Transverse colon (tissue), 4 donors: ENCODE results near the gene YWHAE. TPM values are rescaled to one million over a fixed set of nuclear protein-coding genes. Genes with fewer than 3 reads are reported as not detected.
"Not testable (repeated sequence)": the region's sequence is repeated elsewhere in the genome, so short reads cannot be mapped to it uniquely, and the experiment has no call there.

Experiments used
- DNase-seq: peaks from one replicate; pipeline ENCODE4 v3.0.0-alpha.2; 2019
- H3K27ac ChIP-seq, 4 donors: fragments of 200-600 bp; sonication (generic); 2 replicates each; pipeline ENCODE4 v1.5.1; 2016 to 2018; ENCODE audit warnings: inconsistent platforms in 4 of 4
- H3K27me3 ChIP-seq: fragments of 200-600 bp; sonication (generic); 2 replicates; pipeline ENCODE4 v1.5.1; 2017; ENCODE audit warnings: inconsistent platforms
- H3K36me3 ChIP-seq, 4 donors: fragments of 200-600 bp; sonication (generic); 2 replicates each; pipeline ENCODE4 v1.5.1; 2017 to 2019; ENCODE audit warnings: inconsistent platforms in 4 of 4
- H3K4me1 ChIP-seq, 4 donors: fragments of 200-600 bp; sonication (generic); 2 replicates each; pipeline ENCODE4 v1.5.1; 2017 to 2020; ENCODE audit warnings: inconsistent platforms in 4 of 4
- H3K4me3 ChIP-seq, 4 donors: fragments of 200-600 bp; sonication (generic); 1 replicate in 1 of 4; 2 replicates in 3 of 4; pipeline versions ENCODE4 v1.5.1 to v1.6.1; 2017 to 2019; ENCODE audit warnings: inconsistent platforms in 4 of 4
- H3K9me3 ChIP-seq, 2 donors: fragments of 200-600 bp; sonication (generic); 2 replicates each; pipeline ENCODE4 v1.5.1; 2017 to 2019; ENCODE audit warnings: inconsistent platforms in 2 of 2
- EP300 ChIP-seq: sonication (generic); formaldehyde crosslinking; IDR thresholded peaks from one replicate; pipeline ENCODE4 v1.6.1; 2017; ENCODE audit warnings: antibody characterized with exemption, low read depth
- POLR2A ChIP-seq: fragments of 450-650 bp; IDR thresholded peaks from one replicate; pipeline ENCODE4 v1.6.1; 2016; ENCODE audit warnings: antibody characterized with exemption, mild to moderate bottlenecking, moderate library complexity
- POLR2AphosphoS5 ChIP-seq, 3 donors: sonication (generic); formaldehyde crosslinking; IDR thresholded peaks; one replicate each; pipeline ENCODE4 v1.6.1; 2016; ENCODE audit warnings: antibody characterized with exemption in 3 of 3
- WGBS, 2 donors: methylation state at CpG; one replicate each; pipeline ENCODE4 v1.1.5; 2018; ENCODE audit warnings: low coverage in 1 of 2; 5-methylcytosine and 5-hydroxymethylcytosine counted together
- in situ Hi-C, 4 donors: fragments of 200-750 bp; cut with MboI; loops; one replicate each; pipeline versions ENCODE4 v1.15.0 to v1.15.1; 2017; ENCODE audit warnings: low sequenced_read_pairs in 3 of 4, low pct_ligation_motif_present in 1 of 4, low pct_unique_long_range_greater_than_20kb in 1 of 4
- intact Hi-C: fragments of 100-400 bp; cut with DNase I; formaldehyde crosslinking; loops from one replicate; pipeline ENCODE4 v1.15.1; 2023; ENCODE audit warnings: low total_unique reads
- total RNA-seq, 4 donors: library from RNA; depleted of rRNA; stranded (reverse); fragments of >200 nt; gene quantifications; one replicate each; pipeline ENCODE4 v1.1.0, GENCODE V29; 2016
- TF ChIP-seq, protein P1 (sequence below), 5 experiments: fragments of 200-600 bp in 3 of 5; fragments of 450-650 bp in 2 of 5; sonication (generic) in 3 of 5; IDR thresholded peaks; 1 replicate in 2 of 5; 2 replicates in 3 of 5; pipeline ENCODE4 v1.5.1; 2016 to 2017; ENCODE audit warnings: antibody characterized with exemption in 5 of 5, inconsistent platforms in 3 of 5, mild to moderate bottlenecking in 2 of 5, moderate library complexity in 1 of 5

YWHAE gene
- total RNA-seq, 4 donors from 2014 or later: 158 to 2,397 (median 594) TPM

GRCh38 chr17:1365445-1366039 is 34.5 kb downstream of the YWHAE start:
- Histone ChIP-seq H3K27ac (peak overlapping the region; percentile 45 to 68 (median 48)), H3K4me3 (peak overlapping the region in 1 of 4 donors; percentile 8)
- in situ Hi-C loops: loop anchor here in 2 of 4 donors (10.0 kb wide), 1 partner anchor 149 kb away; the partner anchor contains the start of gene INPP5K (in 2 of the 2)

DNA sequence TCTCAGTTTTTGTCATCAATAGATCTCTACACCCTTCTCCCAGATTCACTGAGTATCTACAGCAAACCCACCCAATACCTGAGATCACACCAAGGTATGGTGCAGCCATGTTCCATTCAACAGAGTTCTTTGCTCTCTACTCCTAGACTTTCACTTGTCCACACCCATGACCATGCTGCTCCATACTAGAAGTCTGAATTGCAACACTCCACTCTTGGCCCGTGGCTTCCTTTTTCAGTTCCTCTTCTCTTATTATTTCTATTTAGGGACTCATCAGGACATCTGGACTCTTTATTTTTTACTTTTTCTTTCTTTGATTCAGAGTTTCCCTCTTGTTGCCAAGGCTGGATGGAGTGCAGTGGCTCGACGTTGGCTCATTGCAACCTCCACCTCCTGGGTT is 37.1 kb downstream of the YWHAE start:
- in situ Hi-C loops: loop anchor here in 2 of 4 donors (10.0 kb wide), 1 partner anchor 152 kb away; the partner anchor contains the start of gene INPP5K (in 2 of the 2)
- peak; percentile 42 for DNase-seq
- H3K27me3 ChIP-seq: no peaks in the 10 kb centered on the region
- H3K36me3 ChIP-seq: peaks cover 0 to 30% (median 11%) of the 10 kb centered on the region in 4 donors
- H3K4me3 ChIP-seq: no peak overlapping the region
- H3K9me3 ChIP-seq: no peaks in the 10 kb centered on the region
- intact Hi-C loops: loop anchor here (10.0 kb wide), 1 partner anchor 152 kb away; the partner anchor contains the start of gene INPP5K
- WGBS, 2 donors: 0 to 40% methylated on average over 2 to 3 of the region's 3 CpGs
- peaks cover 32 to 71% (median 44%) of the 10 kb centered on the region in 4 donors for H3K4me1 ChIP-seq
- TF ChIP-seq, protein P1, sequence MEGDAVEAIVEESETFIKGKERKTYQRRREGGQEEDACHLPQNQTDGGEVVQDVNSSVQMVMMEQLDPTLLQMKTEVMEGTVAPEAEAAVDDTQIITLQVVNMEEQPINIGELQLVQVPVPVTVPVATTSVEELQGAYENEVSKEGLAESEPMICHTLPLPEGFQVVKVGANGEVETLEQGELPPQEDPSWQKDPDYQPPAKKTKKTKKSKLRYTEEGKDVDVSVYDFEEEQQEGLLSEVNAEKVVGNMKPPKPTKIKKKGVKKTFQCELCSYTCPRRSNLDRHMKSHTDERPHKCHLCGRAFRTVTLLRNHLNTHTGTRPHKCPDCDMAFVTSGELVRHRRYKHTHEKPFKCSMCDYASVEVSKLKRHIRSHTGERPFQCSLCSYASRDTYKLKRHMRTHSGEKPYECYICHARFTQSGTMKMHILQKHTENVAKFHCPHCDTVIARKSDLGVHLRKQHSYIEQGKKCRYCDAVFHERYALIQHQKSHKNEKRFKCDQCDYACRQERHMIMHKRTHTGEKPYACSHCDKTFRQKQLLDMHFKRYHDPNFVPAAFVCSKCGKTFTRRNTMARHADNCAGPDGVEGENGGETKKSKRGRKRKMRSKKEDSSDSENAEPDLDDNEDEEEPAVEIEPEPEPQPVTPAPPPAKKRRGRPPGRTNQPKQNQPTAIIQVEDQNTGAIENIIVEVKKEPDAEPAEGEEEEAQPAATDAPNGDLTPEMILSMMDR (IDR thresholded peaks at IDR 0.05): no peak
- TF ChIP-seq POLR2A: no peak
- TF ChIP-seq POLR2AphosphoS5 (IDR thresholded peaks at IDR 0.05): no peak
- no peak for TF ChIP-seq EP300
- H3K27ac ChIP-seq: peak overlapping the region; percentile 7 to 60 (median 38)

More at GRCh38 chr17:1365445-1366039, 34.5 kb downstream of the YWHAE start:
- Histone ChIP-seq H3K4me1 (peaks cover 30 to 84% (median 53%) of the 10 kb centered on the region in 4 donors), H3K27me3 (no peaks in the 10 kb centered on the region), H3K36me3 (peaks cover 0 to 24% (median 7%) of the 10 kb centered on the region in 4 donors), H3K9me3 (no peaks in the 10 kb centered on the region)
- DNase-seq: peak; percentile 63
- intact Hi-C loops: loop anchor here (10.0 kb wide), 1 partner anchor 149 kb away; the partner anchor contains the start of gene INPP5K
- TF ChIP-seq POLR2AphosphoS5 (IDR thresholded peaks at IDR 0.05) (peak in 2 of 3 donors; percentile 49 to 57), POLR2A (no peak)
- TF ChIP-seq, protein P1 (IDR thresholded peaks at IDR 0.05): peak; percentile 85 to 95 (median 88)
- WGBS, 2 donors: 8 to 11% methylated on average over 9 to 11 of the region's 11 CpGs

- Histone ChIP-seq H3K4me1 (peaks cover 30 to 64% (median 41%) of the 10 kb centered on the region in 4 donors), H3K27me3 (no peaks in the 10 kb centered on the region), H3K4me3 (no peak overlapping the region), H3K9me3 (no peaks in the 10 kb centered on the region), H3K36me3 (peaks cover 0 to 30% (median 11%) of the 10 kb centered on the region in 4 donors), H3K27ac (peak overlapping the region; percentile 7 to 60 (median 38))
- no peak for DNase-seq
- intact Hi-C loops: loop anchor here (10.0 kb wide), 1 partner anchor 153 kb away; the partner anchor contains the start of gene INPP5K
- in situ Hi-C loops: loop anchor here in 2 of 4 donors (10.0 kb wide), 1 partner anchor 153 kb away; the partner anchor contains the start of gene INPP5K (in 2 of the 2)
- WGBS, 2 donors: 41 to 50% methylated on average over 6 to 10 of the region's 10 CpGs
- TF ChIP-seq POLR2AphosphoS5 (IDR thresholded peaks at IDR 0.05): no peak
- TF ChIP-seq EP300: no peak
- TF ChIP-seq, protein P1 (IDR thresholded peaks at IDR 0.05): no peak
- no peak for TF ChIP-seq POLR2A
These were observed 37.8 kb downstream of the YWHAE start for GRCh38 chr17:1362065-1362848.

GRCh38 chr17:1360975-1361374 is 39.0 kb downstream of the YWHAE start:
- in situ Hi-C loops: loop anchor here in 2 of 4 donors (10.0 kb wide), 1 partner anchor 154 kb away; the partner anchor contains the start of gene INPP5K (in 2 of the 2)
- Histone ChIP-seq H3K9me3 (no peaks in the 10 kb centered on the region), H3K36me3 (peaks cover 0 to 30% (median 11%) of the 10 kb centered on the region in 4 donors), H3K27me3 (no peaks in the 10 kb centered on the region), H3K4me1 (peaks cover 24 to 51% (median 31%) of the 10 kb centered on the region in 4 donors), H3K27ac (peak overlapping the region; percentile 33 to 60 (median 44)), H3K4me3 (no peak overlapping the region)
- 72% methylated on average over 12 of the region's 12 CpGs for WGBS, 2 donors
- no peak for TF ChIP-seq EP300
- TF ChIP-seq POLR2A: no peak
- no peak for TF ChIP-seq POLR2AphosphoS5 (IDR thresholded peaks at IDR 0.05)
- TF ChIP-seq, protein P1 (IDR thresholded peaks at IDR 0.05): no peak
- DNase-seq: no peak
- intact Hi-C loops: loop anchor here (10.0 kb wide), 1 partner anchor 154 kb away; the partner anchor contains the start of gene INPP5K

GRCh38 chr17:1360315-1360714 is 39.7 kb downstream of the YWHAE start:
- in situ Hi-C loops (loop anchor here in 2 of 4 donors (10.0 kb wide), 1 partner anchor 154 kb away; the partner anchor contains the start of gene INPP5K (in 2 of the 2)), intact Hi-C loops (loop anchor here (10.0 kb wide), 1 partner anchor 154 kb away; the partner anchor contains the start of gene INPP5K)
- Histone ChIP-seq H3K4me1 (peaks cover 20 to 45% (median 25%) of the 10 kb centered on the region in 4 donors), H3K27ac (peak overlapping the region; percentile 33 to 60 (median 44)), H3K36me3 (peaks cover 0 to 36% (median 11%) of the 10 kb centered on the region in 4 donors)
- not testable (repeated sequence) for H3K4me3 ChIP-seq, DNase-seq, H3K9me3 ChIP-seq, H3K27me3 ChIP-seq
- WGBS, 2 donors: 43% methylated on average over 5 of the region's 5 CpGs; no CpG with 5 or more reads in 1 of the 2 donors
